GM12875 (cell line): Measurements from ENCODE around the gene GAS6.

Experiments
- H3K4me3 ChIP-seq: one replicate; pipeline ENCODE4 v1.5.1; 2011; ENCODE audit warnings: low read depth, low read length, control low read depth
- CTCF ChIP-seq: IDR thresholded peaks from 2 replicates; pipeline ENCODE4 v1.5.1; 2011; ENCODE audit warnings: low read depth, mild to moderate bottlenecking, control low read depth, inconsistent platforms, low read length, moderate library complexity, borderline replicate concordance; ENCODE audit not compliant: insufficient read depth

The GAS6 gene

DNA sequence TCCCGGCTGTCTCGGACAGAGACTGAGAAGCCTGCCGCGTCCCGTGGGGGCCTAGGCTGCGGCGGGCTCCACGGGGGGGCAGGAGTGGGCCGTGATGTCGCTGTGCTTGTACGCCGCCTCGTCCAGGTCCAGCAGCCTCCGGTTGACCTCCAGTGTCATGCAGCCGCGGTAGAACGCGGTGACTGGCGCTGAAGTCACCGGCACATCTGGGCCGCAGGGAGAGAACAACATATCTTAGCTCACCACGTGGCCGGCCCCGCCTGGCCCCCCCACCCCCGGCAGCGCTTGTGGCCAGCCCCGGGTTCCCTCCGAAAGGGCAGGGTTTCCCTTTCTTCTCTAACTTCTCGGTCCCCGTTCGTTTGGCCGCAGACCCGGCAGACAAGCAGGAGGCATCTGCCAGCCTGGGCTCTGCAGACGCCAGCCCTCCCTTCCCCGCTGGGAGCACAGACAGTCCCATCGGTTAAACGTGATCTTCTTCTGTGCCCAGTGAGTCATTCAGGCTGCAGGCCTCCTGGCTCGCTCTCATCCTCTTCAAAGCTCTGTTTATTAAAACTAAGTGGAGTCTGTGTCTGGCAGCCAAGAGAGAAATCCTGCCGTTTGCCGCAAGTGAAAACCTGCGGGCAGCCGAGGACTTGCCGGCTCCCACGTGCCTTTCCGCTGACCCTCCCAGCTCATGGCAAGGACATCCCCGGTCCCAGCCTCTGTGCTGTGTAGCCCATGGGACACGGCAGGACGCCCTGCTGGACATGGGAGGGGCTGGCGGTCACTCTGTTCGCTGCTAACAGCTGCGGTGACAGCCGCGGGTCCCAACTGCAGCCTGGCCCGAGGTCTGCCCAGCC is 42.8 kb downstream of the GAS6 start:
- no peak overlapping the region for H3K4me3 ChIP-seq

DNA sequence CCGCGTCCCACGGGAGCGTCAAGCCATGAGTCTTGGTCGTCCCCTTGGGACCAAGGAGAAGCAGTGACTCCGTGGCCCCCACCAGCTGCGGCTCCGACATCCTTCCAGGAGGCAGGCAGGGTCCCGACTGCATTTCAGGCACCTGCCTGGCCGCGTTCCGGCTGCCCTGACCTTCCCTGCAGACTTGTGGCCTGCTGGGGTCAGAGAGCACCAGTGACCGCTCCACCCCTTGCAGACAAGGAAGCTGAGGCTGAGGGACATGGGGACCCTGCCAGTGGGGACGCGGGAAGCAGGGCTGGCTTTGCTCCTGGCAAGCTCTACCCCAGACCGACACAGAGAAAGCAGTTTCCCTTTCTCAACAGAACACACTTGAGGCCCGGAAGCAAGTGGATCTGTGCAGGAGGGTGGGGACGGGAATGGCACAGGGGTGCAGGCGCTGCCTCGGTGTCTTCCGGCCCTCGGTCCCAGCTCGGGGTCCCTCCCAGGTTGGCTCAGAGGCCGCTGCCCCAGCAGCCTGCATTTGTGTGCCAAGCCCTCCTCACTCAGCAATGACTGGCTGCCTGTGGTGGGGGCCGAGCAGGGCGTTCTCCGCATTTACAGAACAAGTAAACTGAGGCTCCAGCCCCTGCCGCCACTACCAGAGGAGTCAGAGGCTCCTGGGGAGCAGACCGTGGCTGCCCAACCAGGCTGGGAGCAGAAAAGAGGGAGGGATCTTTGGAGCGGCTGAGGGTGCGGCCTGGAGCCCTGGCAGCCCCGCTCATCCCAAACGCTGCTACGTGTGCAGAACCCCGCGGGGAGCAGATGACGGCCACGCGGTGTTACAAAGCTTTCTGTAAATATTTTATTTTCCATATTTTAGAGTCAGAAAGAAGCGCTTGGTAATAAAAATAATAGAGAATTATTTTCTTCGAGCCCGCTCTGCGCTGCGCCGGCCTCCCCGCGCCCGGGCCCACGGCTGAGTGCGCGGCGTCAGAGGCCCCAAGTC is 43.9 kb downstream of the GAS6 start:
- H3K4me3 ChIP-seq = no peak overlapping the region
- no peak for TF ChIP-seq CTCF

More for the DNA sequence above, 42.8 kb downstream of the GAS6 start:
- TF ChIP-seq CTCF = no peak

DNA sequence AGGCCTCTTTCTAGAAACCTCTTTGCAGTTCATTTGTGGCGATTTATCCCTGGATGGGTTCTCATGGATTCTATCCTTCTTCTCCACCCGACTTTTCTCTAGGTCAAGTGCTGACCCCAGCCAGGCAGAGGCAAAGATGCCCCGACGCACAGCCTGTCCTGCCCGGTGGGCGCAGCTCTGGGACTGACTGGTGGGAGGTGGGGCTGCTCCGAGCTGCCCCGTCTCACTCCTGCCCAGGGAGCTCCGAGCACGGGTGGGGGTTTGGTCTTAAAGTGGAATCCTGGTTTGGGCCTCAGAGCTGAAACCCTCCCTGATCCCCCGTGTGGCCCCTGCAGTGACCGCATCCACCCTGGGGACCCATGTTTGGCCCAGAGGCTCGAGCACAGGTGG is 44.5 kb downstream of the GAS6 start:
- no peak for TF ChIP-seq CTCF
- no peak overlapping the region for H3K4me3 ChIP-seq

DNA sequence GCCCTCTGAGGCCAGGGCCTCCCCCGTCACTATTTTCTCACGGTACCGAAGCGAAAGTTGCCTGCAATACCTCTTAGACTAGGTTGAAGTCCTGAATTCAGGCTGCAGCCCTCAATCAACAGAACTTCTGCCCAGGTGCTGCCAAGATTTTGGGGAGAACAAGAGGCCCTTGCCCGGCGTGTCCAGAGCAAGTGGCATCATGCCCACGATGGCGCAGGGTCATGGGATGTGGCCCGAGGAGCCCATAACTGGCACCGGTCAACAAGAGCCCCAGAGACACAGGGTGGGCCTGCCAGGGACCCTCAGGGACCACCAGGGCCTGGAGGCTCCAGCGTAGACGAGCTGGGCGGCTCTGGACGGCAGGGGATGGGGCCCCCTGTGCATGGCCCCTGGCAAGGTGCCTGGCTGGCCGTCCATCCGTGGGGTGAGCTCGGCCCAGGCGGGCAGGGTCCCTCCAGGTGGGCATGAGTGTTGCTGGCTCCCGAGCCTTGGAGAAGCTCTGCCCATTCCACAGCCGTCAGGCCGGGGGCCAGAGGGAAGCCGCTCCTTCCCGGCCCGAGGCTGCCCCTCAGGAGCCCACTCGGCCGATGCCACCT is 45.1 kb downstream of the GAS6 start:
- no peak for TF ChIP-seq CTCF

GRCh38 chr13:113817860-113818691 is 45.8 kb downstream of the GAS6 start:
- no peak overlapping the region for H3K4me3 ChIP-seq
- TF ChIP-seq CTCF = no peak

More for the DNA sequence above, 45.1 kb downstream of the GAS6 start:
- no peak overlapping the region for H3K4me3 ChIP-seq

DNA sequence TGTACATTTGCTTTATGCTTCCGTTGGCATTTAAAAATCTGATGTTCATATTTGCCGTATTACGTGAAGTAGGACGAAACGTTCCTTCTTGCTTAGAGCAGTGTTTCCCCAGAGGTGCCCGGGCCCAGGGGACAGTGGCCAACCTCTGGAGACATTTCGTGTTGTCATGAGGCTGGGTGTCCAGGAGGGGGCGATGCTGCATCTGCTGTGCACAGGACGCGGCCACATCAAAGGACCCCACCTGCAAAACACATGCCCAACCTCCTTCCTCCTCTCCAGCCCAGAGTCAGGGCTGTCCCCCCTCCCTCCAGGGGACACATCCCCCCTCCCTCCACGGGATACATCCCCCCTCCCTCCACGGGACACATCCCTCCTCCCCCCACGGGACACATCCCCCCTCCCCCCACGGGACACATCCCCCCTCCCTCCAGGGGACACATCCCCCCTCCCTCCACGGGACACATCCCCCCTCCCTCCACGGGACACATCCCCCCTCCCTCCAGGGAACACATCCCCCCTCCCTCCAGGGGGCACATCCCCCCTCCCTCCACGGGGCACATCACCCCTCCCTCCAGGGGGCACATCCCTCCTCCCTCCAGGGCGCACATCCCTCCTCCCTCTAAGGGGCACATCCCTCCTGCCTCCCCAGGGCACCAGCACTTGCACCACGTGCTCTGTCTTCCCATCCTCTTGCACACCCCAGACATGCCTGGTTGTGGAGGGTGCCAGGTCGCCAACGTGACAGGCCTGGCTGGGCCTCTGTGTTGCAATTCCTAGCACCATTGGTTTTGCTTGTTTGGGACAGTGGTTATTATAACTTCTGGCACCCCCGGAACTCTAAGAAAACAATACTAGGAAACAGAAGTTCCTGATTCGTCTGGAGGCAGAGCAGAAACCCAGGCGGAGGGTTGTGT is 46.7 kb downstream of the GAS6 start:
- peak; percentile 83 for TF ChIP-seq CTCF
- no peak overlapping the region for H3K4me3 ChIP-seq
